ENCODE data around the gene INPP5B. TPM values are rescaled to one million over a fixed set of nuclear protein-coding genes. Genes with fewer than 3 reads are reported as not detected.
"Not testable (repeated sequence)": the region's sequence is repeated elsewhere in the genome, so short reads cannot be mapped to it uniquely, and the experiment has no call there.

INPP5B gene
- total and polyA plus RNA-seq, 7 donors: 5.1 to 34.1 (median 29.0) TPM

DNA sequence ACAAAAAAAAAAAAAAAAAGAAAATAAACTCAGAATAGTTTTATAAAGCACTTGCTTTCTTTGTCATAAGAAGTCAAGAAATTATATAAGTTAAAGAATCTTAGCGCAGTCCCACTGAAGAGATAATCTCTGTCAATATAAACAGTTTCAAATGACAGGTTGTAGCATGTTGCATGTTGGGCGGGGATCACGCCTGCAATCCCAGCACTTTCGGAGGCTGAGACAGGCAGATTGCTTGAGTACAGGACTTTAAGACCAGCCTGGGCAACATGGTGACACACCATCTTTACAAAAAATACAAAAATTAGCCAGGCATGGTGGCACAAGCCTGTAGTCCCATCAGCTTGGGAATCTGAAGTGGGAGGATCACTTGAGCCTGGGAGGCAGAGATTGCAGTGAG, 18.4 kb upstream of the INPP5B start:
- H3K36me3 ChIP-seq: peaks cover 14 to 98% (median 34%) of the 10 kb centered on the region in 4 donors
- DNase-seq: no peak
- intact Hi-C loops (cut with DNase I): no loop called here
- H3K4me3 ChIP-seq: no peak overlapping the region
- H3K4me1 ChIP-seq: peaks cover 0 to 6% (median 0%) of the 10 kb centered on the region in 4 donors
- H3K9me3 ChIP-seq: no peaks in the 10 kb centered on the region
- no peak for TF ChIP-seq POLR2A (IDR thresholded peaks at IDR 0.05)
- TF ChIP-seq EP300 (IDR thresholded peaks at IDR 0.05): no peak
- no peak for TF ChIP-seq POLR2AphosphoS5 (IDR thresholded peaks at IDR 0.05)
- TF ChIP-seq, protein P1, sequence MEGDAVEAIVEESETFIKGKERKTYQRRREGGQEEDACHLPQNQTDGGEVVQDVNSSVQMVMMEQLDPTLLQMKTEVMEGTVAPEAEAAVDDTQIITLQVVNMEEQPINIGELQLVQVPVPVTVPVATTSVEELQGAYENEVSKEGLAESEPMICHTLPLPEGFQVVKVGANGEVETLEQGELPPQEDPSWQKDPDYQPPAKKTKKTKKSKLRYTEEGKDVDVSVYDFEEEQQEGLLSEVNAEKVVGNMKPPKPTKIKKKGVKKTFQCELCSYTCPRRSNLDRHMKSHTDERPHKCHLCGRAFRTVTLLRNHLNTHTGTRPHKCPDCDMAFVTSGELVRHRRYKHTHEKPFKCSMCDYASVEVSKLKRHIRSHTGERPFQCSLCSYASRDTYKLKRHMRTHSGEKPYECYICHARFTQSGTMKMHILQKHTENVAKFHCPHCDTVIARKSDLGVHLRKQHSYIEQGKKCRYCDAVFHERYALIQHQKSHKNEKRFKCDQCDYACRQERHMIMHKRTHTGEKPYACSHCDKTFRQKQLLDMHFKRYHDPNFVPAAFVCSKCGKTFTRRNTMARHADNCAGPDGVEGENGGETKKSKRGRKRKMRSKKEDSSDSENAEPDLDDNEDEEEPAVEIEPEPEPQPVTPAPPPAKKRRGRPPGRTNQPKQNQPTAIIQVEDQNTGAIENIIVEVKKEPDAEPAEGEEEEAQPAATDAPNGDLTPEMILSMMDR (IDR thresholded peaks at IDR 0.05): no peak
- no peak overlapping the region for H3K27ac ChIP-seq
- WGBS, 2 donors: 93 to 96% methylated on average over 4 of the region's 4 CpGs
- no peaks in the 10 kb centered on the region for H3K27me3 ChIP-seq

DNA sequence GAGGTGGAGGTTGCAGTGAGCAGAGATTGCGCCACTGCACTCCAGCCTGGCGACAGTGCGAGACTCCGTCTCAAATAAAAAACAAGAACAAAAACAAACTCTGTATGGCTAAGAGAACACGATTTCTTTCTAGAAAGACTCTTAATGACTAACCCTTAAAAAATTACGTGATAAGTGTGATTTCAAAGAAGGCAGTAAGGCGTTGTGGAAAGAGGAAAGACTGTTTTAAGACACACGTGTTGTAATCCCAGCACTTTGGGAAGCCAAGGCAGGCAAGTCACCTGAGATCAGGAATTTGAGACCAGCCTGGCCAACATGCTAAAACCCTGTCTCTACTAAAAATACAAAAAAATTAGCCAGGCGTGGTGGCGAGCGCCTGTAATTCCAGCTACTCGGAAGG, 17.3 kb upstream of the INPP5B start:
- intact Hi-C loops (cut with DNase I); DNase-seq; H3K27ac ChIP-seq; H3K27me3 ChIP-seq; H3K4me1 ChIP-seq; H3K9me3 ChIP-seq; H3K4me3 ChIP-seq: not testable (repeated sequence)
- H3K36me3 ChIP-seq: peaks cover 17 to 99% (median 37%) of the 10 kb centered on the region in 4 donors
- WGBS, 2 donors: 87 to 94% methylated on average over 12 of the region's 12 CpGs

DNA sequence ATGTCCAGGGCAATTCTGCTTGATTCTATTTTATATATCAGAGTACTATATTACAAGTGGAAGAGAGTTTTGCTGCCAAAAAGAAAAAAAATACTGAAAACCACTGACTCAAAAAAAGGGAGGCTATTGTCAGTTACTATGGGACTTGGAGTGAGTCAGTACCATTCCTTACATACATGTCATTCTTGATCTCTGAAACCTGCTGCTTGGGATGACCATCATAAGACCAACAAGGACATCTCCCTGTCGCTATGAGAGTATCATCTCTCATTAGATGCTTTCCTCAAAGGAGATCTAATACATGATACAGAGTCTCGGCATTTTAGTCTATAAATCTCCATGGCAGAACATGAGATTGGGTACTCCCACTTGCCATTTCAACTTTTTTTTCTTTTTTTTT, 11.8 kb upstream of the INPP5B start:
- H3K27me3 ChIP-seq: no peaks in the 10 kb centered on the region
- DNase-seq: no peak
- no peaks in the 10 kb centered on the region for H3K9me3 ChIP-seq
- 95 to 96% methylated on average over 2 of the region's 2 CpGs for WGBS, 2 donors
- peaks cover 21 to 79% (median 34%) of the 10 kb centered on the region in 4 donors for H3K36me3 ChIP-seq
- H3K27ac ChIP-seq: no peak overlapping the region
- no peak overlapping the region for H3K4me3 ChIP-seq
- peaks cover 0 to 6% (median 0%) of the 10 kb centered on the region in 4 donors for H3K4me1 ChIP-seq
- intact Hi-C loops (cut with DNase I): no loop called here
- TF ChIP-seq EP300 (IDR thresholded peaks at IDR 0.05): no peak
- TF ChIP-seq POLR2A (IDR thresholded peaks at IDR 0.05): no peak
- TF ChIP-seq POLR2AphosphoS5 (IDR thresholded peaks at IDR 0.05): no peak
- TF ChIP-seq, protein P1 (IDR thresholded peaks at IDR 0.05): no peak

DNA sequence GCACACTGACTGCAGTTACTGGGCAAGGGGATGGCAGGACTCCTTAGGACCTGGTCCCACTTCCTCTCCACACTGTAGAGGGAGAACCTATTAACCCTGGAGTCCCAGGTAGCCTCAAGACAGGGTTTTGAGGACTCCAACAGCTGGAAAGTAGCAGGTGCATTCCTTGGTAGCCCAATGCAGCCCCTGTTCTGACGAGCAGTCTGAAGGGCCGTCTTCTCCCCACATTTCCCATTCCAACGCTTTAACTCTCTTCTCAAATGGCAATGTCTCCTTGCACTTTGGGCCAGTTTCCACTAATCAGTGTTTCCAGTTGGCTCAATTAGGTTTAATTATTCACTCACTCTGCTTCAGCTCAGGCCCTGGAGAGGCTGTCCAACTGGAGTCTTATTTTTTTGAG, 8.8 kb upstream of the INPP5B start:
- intact Hi-C loops (cut with DNase I): no loop called here
- Histone ChIP-seq H3K4me1 (peaks cover 0 to 6% (median 0%) of the 10 kb centered on the region in 4 donors), H3K27ac (no peak overlapping the region), H3K4me3 (no peak overlapping the region), H3K27me3 (no peaks in the 10 kb centered on the region), H3K36me3 (peaks cover 17 to 50% (median 27%) of the 10 kb centered on the region in 4 donors), H3K9me3 (no peaks in the 10 kb centered on the region)
- no peak for DNase-seq
- 40 to 75% methylated on average over 3 of the region's 3 CpGs for WGBS, 2 donors
- TF ChIP-seq POLR2AphosphoS5 (IDR thresholded peaks at IDR 0.05) (no peak), EP300 (IDR thresholded peaks at IDR 0.05) (no peak), POLR2A (IDR thresholded peaks at IDR 0.05) (no peak)
- TF ChIP-seq, protein P1 (IDR thresholded peaks at IDR 0.05): no peak

DNA sequence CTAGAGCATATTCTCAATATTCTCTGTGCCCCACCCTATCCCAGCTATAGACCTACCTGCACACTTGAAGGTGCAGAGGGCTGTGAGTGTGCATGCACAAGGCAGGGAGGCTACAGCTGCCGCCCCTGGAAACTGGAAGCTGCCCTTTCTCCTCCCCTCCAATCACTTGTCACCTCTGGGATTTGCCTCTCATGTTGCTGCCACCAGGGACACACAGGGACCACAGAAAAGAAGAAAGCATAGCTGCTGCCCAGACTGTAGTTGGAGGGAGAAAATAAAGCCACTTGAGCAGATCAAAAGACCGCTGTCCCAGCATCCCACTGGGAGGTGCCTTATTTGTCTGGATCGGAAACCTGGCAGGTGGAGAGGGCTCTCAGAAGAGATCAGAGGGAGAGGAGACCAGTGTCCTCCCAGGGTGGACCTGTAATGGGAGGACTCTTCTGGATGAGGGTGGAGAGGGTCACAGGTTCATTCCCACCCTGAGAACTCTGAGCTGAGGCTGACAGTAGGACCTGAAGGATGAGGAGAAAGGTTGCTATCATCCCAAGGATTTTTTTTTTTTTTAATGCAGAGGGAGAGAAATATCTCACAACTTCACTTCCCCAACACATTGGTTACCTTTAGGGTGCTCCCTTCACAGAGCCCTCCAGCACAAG, 7.6 kb upstream of the INPP5B start:
- Histone ChIP-seq H3K9me3 (no peaks in the 10 kb centered on the region), H3K27me3 (no peaks in the 10 kb centered on the region), H3K27ac (no peak overlapping the region), H3K4me3 (no peak overlapping the region), H3K36me3 (peaks cover 15 to 37% (median 23%) of the 10 kb centered on the region in 4 donors), H3K4me1 (peaks cover 0 to 6% (median 0%) of the 10 kb centered on the region in 4 donors)
- intact Hi-C loops (cut with DNase I): no loop called here
- DNase-seq: no peak
- TF ChIP-seq POLR2A (IDR thresholded peaks at IDR 0.05) (no peak), POLR2AphosphoS5 (IDR thresholded peaks at IDR 0.05) (no peak), EP300 (IDR thresholded peaks at IDR 0.05) (no peak)
- TF ChIP-seq, protein P1 (IDR thresholded peaks at IDR 0.05): no peak
- WGBS, 2 donors: 75 to 76% methylated on average over 3 of the region's 3 CpGs
